Suprapubic skin (tissue), 4 donors: Measurements from ENCODE around the gene C1QTNF6. TPM values are rescaled to one million over a fixed set of nuclear protein-coding genes. Genes with fewer than 3 reads are reported as not detected.

Source experiments
- DNase-seq, 2 donors: peaks; one replicate each; pipeline ENCODE4 v3.0.0-alpha.2; 2019; ENCODE audit warnings: low spot score in 2 of 2
- H3K27ac ChIP-seq: fragments of 200-600 bp; sonication (generic); one replicate; pipeline ENCODE4 v1.5.1; 2019
- H3K27me3 ChIP-seq: fragments of 200-600 bp; sonication (generic); one replicate; pipeline ENCODE4 v1.5.1; 2019
- H3K36me3 ChIP-seq: fragments of 200-600 bp; sonication (generic); one replicate; pipeline ENCODE4 v1.5.1; 2019
- H3K4me1 ChIP-seq: fragments of 200-600 bp; sonication (generic); one replicate; pipeline ENCODE4 v1.5.1; 2019
- H3K4me3 ChIP-seq: fragments of 200-600 bp; sonication (generic); one replicate; pipeline ENCODE4 v1.5.1; 2019; ENCODE audit warnings: mild to moderate bottlenecking
- H3K9me3 ChIP-seq: fragments of 200-600 bp; sonication (generic); one replicate; pipeline ENCODE4 v1.5.1; 2019
- CTCF ChIP-seq, 2 donors: fragments of 200-600 bp in 1 of 2; fragments of 450-650 bp in 1 of 2; sonication (generic) in 1 of 2; IDR thresholded peaks; one replicate each; pipeline ENCODE4 v1.5.1; 2016 to 2019; ENCODE audit warnings: antibody characterized with exemption in 2 of 2, mild to moderate bottlenecking in 1 of 2, moderate library complexity in 1 of 2
- EP300 ChIP-seq: sonication (generic); formaldehyde crosslinking; IDR thresholded peaks from one replicate; pipeline ENCODE4 v1.6.1; 2017; ENCODE audit warnings: antibody characterized with exemption
- POLR2A ChIP-seq, 2 donors: fragments of 450-650 bp; IDR thresholded peaks; one replicate each; pipeline ENCODE4 v1.6.1; 2017; ENCODE audit warnings: antibody characterized with exemption in 2 of 2, mild to moderate bottlenecking in 2 of 2, moderate library complexity in 2 of 2
- POLR2AphosphoS5 ChIP-seq, 3 donors: sonication (generic); formaldehyde crosslinking; IDR thresholded peaks; one replicate each; pipeline ENCODE4 v1.6.1; 2017; ENCODE audit warnings: antibody characterized with exemption in 3 of 3
- WGBS: methylation state at CpG from one replicate; pipeline ENCODE4 v1.1.5; 2018; 5-methylcytosine and 5-hydroxymethylcytosine counted together
- total RNA-seq, 4 donors: library from RNA; depleted of rRNA; stranded (reverse); fragments of >200 nt; gene quantifications; one replicate each; pipeline ENCODE4 v1.1.0, GENCODE V29; 2016

C1QTNF6 gene
- total RNA-seq, 4 donors from 2014 or later: 1.2 to 8.4 (median 2.7) TPM

- Histone ChIP-seq H3K4me1 (peaks cover 3% of the 10 kb centered on the region), H3K4me3 (no peak overlapping the region), H3K9me3 (no peaks in the 10 kb centered on the region), H3K27me3 (no peaks in the 10 kb centered on the region), H3K36me3 (no peaks in the 10 kb centered on the region), H3K27ac (no peak overlapping the region)
- DNase-seq: no peak
- WGBS: 79% methylated on average over 8 of the region's 8 CpGs
- no peak for TF ChIP-seq POLR2AphosphoS5 (IDR thresholded peaks at IDR 0.05)
- no peak for TF ChIP-seq CTCF (IDR thresholded peaks at IDR 0.05)
- no peak for TF ChIP-seq POLR2A (IDR thresholded peaks at IDR 0.05)
- no peak for TF ChIP-seq EP300
Observed at GRCh38 chr22:37137131-37137530, 50.9 kb downstream of the C1QTNF6 start.

GRCh38 chr22:37135023-37135422, 53.0 kb downstream of the C1QTNF6 start:
- no peak overlapping the region for H3K27ac ChIP-seq
- no peak for DNase-seq
- H3K36me3 ChIP-seq: no peaks in the 10 kb centered on the region
- H3K4me3 ChIP-seq: no peak overlapping the region
- no peaks in the 10 kb centered on the region for H3K9me3 ChIP-seq
- 81% methylated on average over 10 of the region's 12 CpGs for WGBS
- peaks cover 10% of the 10 kb centered on the region for H3K4me1 ChIP-seq
- TF ChIP-seq CTCF (IDR thresholded peaks at IDR 0.05) (no peak), EP300 (no peak)
- H3K27me3 ChIP-seq: no peaks in the 10 kb centered on the region

- DNase-seq: no peak
- peaks cover 15% of the 10 kb centered on the region for H3K4me1 ChIP-seq
- no peak overlapping the region for H3K27ac ChIP-seq
- H3K36me3 ChIP-seq: no peaks in the 10 kb centered on the region
- WGBS: 44% methylated on average over 11 of the region's 16 CpGs
- no peaks in the 10 kb centered on the region for H3K27me3 ChIP-seq
- H3K9me3 ChIP-seq: no peaks in the 10 kb centered on the region
- TF ChIP-seq EP300: no peak
- H3K4me3 ChIP-seq: no peak overlapping the region
Observed at GRCh38 chr22:37133304-37134018, 54.6 kb downstream of the C1QTNF6 start.

- no peak for TF ChIP-seq CTCF (IDR thresholded peaks at IDR 0.05)
- no peak for TF ChIP-seq EP300
- TF ChIP-seq POLR2A (IDR thresholded peaks at IDR 0.05): no peak
- no peak for TF ChIP-seq POLR2AphosphoS5 (IDR thresholded peaks at IDR 0.05)
- DNase-seq: no peak
- Histone ChIP-seq H3K4me1 (peaks cover 15% of the 10 kb centered on the region), H3K27ac (no peak overlapping the region), H3K27me3 (no peaks in the 10 kb centered on the region), H3K4me3 (no peak overlapping the region), H3K9me3 (no peaks in the 10 kb centered on the region), H3K36me3 (no peaks in the 10 kb centered on the region)
- 91% methylated on average over 7 of the region's 7 CpGs for WGBS
Observed at GRCh38 chr22:37132773-37133172, 55.3 kb downstream of the C1QTNF6 start.

Other genes with a start within 250 kb of the C1QTNF6 start
- 10 to 100 TPM; 23.2 to 56.3 (median 52.4) TPM for gene TST, start 168.8 kb downstream of the C1QTNF6 start, total RNA-seq
- gene MPST, start 168.5 kb downstream of the C1QTNF6 start, total RNA-seq: 100 to 1,000 TPM in 3 of 4 donors, 10 to 100 TPM in 1; 99.0 to 171 (median 143) TPM
- 10 to 100 TPM; 25.0 to 67.0 (median 35.7) TPM for gene KCTD17, start 136.5 kb downstream of the C1QTNF6 start, total RNA-seq
- 1 to 10 TPM in 2 of 4 donors, under 1 TPM in 2; 0.30 to 3.8 (median 1.0) TPM for gene TMPRSS6, start 78.5 kb downstream of the C1QTNF6 start, total RNA-seq
- gene IL2RB, start 38.3 kb downstream of the C1QTNF6 start, total RNA-seq: 10 to 100 TPM in 3 of 4 donors, 1 to 10 TPM in 1; 8.9 to 29.7 (median 12.4) TPM
- not detected for gene SSTR3, start 24.2 kb upstream of the C1QTNF6 start, total RNA-seq
- gene RAC2, start 56.0 kb upstream of the C1QTNF6 start, total RNA-seq: 1 to 10 TPM; 1.9 to 3.9 (median 3.0) TPM
- 1 to 10 TPM in 3 of 4 donors, under 1 TPM in 1; 0.55 to 4.3 (median 2.7) TPM for gene CYTH4, start 94.3 kb upstream of the C1QTNF6 start, total RNA-seq
- gene ELFN2, start 239.2 kb upstream of the C1QTNF6 start, total RNA-seq: under 1 TPM; 0.10 to 0.59 (median 0.31) TPM